IPS-11a (cell line): Measurements from ENCODE around the gene ZNF786.
"Not testable (repeated sequence)": the region's sequence is repeated elsewhere in the genome, so short reads cannot be mapped to it uniquely, and the experiment has no call there.

ENCODE experiments used
- H3K4me3 ChIP-seq: one replicate; pipeline ENCODE4 v1.5.1; 2013; ENCODE audit warnings: low read depth, low read length, control low read depth

The ZNF786 gene, protein sequence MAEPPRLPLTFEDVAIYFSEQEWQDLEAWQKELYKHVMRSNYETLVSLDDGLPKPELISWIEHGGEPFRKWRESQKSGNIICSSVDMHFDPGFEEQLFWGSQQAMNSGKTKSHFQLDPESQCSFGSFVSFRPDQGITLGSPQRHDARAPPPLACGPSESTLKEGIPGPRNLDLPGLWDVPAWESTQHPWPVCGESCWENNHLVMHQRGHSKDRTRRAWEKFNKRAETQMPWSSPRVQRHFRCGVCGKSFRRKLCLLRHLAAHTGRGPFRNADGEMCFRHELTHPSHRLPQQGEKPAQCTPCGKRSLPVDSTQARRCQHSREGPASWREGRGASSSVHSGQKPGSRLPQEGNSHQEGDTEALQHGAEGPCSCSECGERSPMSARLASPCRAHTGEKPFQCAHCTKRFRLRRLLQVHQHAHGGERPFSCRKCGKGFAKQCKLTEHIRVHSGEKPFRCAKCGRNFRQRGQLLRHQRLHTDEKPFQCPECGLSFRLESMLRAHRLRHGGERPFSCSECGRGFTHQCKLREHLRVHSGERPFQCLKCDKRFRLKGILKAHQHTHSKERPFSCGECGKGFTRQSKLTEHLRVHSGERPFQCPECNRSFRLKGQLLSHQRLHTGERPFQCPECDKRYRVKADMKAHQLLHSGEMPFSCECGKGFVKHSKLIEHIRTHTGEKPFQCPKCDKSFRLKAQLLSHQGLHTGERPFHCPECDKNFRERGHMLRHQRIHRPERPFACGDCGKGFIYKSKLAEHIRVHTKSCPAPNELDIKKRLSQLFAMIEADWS

GRCh38 chr7:149090397-149091195, at the start of gene ZNF786:
ZNF786 (minus strand) TSS chr7:149090718; CDS start chr7:149090640, 78 bp downstream.
- H3K4me3 ChIP-seq, result peak within 1 kb of the TSS; percentile 91

- no peak overlapping the region for H3K4me3 ChIP-seq
These were observed 45.6 kb upstream of the ZNF786 start for GRCh38 chr7:149136118-149136517.

- H3K4me3 ChIP-seq, result no peak overlapping the region
These were observed 42.7 kb upstream of the ZNF786 start for GRCh38 chr7:149133028-149133710.

GRCh38 chr7:149130572-149131198, 40.2 kb upstream of the ZNF786 start:
- no peak overlapping the region for H3K4me3 ChIP-seq

DNA sequence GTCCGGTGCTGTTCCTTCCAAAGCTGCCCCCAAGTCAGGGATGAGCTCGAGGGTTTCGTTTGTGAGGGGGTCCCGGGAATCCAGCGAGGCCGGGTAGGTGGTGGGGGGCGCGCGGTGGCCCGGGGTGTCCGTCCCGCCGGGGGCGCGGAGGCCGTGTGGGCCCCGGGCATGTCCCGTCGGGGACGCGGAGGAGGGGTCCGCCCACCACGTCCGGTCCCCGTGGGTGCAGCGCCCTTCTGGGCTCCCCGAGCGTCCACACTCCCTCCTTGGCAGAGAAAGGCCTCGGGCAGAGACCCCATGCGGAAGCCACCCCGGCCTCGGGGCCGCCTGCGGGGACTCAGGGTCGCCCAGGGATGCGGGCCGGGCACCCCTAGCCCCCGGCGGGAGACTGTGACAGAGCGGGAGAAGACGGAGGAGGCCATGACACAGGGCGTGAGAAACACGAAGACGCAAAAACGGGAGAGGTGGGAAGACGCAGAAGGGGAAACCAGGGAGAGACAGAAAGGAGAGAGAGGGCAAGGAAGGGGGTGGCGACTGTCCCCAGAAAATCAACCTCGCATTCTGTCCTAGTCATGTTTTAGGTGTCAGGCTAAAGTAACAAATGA, 36.2 kb upstream of the ZNF786 start:
- peak overlapping the region; percentile 93 for H3K4me3 ChIP-seq

DNA sequence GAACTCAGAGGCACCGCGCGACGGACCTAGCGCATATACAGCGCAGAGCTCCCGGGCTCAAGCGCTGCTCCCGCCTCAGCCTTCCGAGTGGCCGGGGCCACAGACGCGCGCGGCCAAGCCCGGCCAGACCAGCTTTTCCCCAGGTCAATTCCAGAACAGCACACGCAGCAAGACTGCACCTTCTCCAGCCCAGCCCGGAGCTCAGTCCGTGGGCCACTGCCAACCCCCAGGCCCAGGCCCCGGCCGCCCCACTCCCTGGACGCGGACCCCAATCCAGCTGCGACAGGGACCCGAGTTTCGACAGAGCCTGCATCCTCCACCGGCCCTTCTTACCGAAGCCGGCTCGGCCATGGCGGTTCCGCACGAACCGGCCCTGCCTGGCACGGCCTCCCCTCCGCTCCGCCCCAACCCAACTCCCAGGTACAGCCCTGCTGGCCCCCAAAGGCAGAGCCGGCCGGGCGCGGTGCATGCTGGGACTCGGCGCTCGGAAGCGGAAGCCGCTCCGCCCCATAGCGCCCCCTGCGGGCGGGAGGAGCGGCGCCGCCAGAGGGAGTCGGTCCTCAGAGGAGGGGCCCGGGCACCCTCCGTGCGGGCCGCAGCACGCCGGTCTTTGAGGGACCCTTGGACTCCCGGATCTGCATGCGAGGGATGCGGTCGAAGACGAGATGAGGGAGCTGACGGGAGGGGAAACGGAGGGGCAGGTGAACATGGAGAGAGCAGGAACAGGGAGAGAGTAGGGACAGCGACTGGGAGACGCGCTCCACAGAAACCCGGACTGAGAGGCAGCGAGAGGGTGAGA, 35.5 kb upstream of the ZNF786 start, which contains the start of gene ZNF425:
Gene ZNF425 (minus strand): TSS at position 462 of the 799 bp plus-strand sequence. CDS start 111 bp downstream, at position 351.
- peak within 1 kb of the TSS; percentile 93 for H3K4me3 ChIP-seq

GRCh38 chr7:149125189-149125862, 34.8 kb upstream of the ZNF786 start:
- H3K4me3 ChIP-seq, result peak overlapping the region; percentile 93

- no peak overlapping the region for H3K4me3 ChIP-seq
These were observed 19.5 kb upstream of the ZNF786 start for GRCh38 chr7:149109969-149110368.

DNA sequence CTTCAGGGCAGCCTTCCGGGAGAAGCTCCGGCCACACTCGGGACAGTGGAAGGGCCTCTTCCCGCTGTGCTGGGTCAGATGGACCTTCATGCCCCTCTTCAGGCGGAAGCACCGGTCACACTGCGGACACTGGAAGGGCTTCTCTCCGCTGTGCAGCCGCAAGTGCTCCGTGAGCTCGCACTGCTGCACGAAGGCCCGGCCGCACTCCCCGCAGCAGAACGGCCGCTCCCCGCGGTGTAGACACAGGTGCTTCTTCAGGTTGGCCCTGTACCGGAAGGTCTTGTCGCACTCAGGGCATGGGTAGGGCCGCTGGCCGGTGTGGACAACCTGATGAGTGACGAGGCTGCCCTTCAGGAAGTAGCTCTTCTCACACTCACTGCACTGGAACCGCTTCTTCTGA, 14.2 kb upstream of the ZNF786 start:
- H3K4me3 ChIP-seq, result no peak overlapping the region

- H3K4me3 ChIP-seq, result no peak overlapping the region
These were observed 13.7 kb upstream of the ZNF786 start for GRCh38 chr7:149104214-149104613.

DNA sequence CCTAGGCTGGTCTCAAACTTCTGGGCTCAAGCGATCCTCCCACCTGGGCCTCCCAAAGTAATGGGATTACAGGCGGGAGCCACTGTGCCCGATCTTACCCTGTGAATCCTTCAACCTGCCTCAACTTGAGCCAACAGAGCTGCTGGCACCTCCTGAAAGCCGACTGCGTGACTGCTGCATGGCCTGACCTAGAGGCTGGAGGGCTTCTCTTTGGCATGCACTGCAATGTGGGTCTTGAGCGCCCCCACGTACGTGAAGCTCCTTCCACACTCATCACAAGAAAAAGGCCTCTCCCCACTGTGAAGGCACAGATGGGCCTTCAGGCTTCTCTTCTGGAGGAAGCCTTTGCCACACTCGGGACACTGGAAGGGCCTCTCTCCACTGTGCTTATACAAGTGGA, 12.9 kb upstream of the ZNF786 start:
- H3K4me3 ChIP-seq, result no peak overlapping the region

- no peak overlapping the region for H3K4me3 ChIP-seq
These were observed 12.1 kb upstream of the ZNF786 start for GRCh38 chr7:149102666-149103065.

- no peak overlapping the region for H3K4me3 ChIP-seq
These were observed 10.3 kb upstream of the ZNF786 start for GRCh38 chr7:149100821-149101220.

- H3K4me3 ChIP-seq, result no peak overlapping the region
These were observed 8.5 kb upstream of the ZNF786 start for GRCh38 chr7:149099058-149099457.

DNA sequence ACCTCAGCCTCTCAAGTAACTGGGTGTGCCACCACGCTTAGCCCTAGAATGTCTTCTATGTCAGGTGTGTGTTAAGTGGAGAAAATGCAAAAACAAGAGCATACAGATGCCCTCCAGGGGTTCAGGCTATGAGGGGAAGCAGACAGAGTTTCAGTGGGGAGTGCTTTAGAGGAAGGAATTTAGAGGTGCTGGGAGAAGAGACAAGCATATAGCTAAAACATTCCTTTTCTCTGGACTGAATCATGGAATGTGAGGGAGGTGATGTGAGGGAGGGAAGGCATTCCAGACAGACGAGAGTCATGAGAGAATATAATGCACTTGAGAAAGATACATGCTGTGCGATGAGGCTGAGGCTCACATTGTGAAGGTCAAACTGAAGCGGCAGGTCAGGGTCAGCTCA, 6.6 kb upstream of the ZNF786 start:
- no peak overlapping the region for H3K4me3 ChIP-seq

GRCh38 chr7:149093228-149093627, 2.7 kb upstream of the ZNF786 start:
- H3K4me3 ChIP-seq, result no peak overlapping the region

DNA sequence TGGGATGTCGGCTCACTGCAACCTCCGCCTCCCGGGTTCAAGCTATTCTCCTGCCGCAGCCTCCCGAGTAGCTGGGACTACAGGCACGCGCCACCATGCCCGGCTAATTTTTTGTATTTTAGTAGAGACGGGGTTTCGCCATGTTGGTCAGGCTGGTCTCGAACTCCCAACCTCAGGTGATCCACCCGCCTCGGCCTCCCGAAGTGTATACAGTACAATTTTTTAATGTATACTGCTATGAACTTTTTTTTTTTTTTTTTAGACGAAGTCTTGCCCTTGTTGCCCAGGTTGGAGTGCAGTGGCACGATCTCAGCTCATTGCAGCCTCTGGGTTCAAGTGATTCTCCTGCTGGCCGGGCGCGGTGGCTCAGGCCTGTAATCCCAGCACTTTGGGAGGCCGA, 1.7 kb upstream of the ZNF786 start:
- not testable (repeated sequence) for H3K4me3 ChIP-seq

GRCh38 chr7:149087376-149087775, 3.1 kb downstream of the ZNF786 start:
- H3K4me3 ChIP-seq, result no peak overlapping the region
